ENCODE data around the gene TBC1D3E. TPM values are rescaled to one million over a fixed set of nuclear protein-coding genes. Genes with fewer than 3 reads are reported as not detected.
"Not testable (repeated sequence)": the region's sequence is repeated elsewhere in the genome, so short reads cannot be mapped to it uniquely, and the experiment has no call there.

TBC1D3E gene
- not detected in 2 replicates for total RNA-seq

GRCh38 chr17:38127651-38128050, at the start of gene TBC1D3E:
TSS of gene TBC1D3E (plus strand) at chr17:38127951. CDS start at chr17:38129496, 1,545 bp downstream.
- not testable (repeated sequence) for DNase-seq (ENCODE audit: low read depth); H3K4me3 ChIP-seq (ENCODE audit: low read depth, low read length)

- not testable (repeated sequence) for DNase-seq (ENCODE audit: low read depth); H3K4me3 ChIP-seq (ENCODE audit: low read depth, low read length)
Measured at GRCh38 chr17:38087344-38087743, 40.4 kb upstream of the TBC1D3E start.

- DNase-seq (ENCODE audit: low read depth); H3K4me3 ChIP-seq (ENCODE audit: low read depth, low read length): not testable (repeated sequence)
Measured at GRCh38 chr17:38088120-38088519, 39.6 kb upstream of the TBC1D3E start.

GRCh38 chr17:38094059-38094694, 33.6 kb upstream of the TBC1D3E start:
- not testable (repeated sequence) for H3K4me3 ChIP-seq (ENCODE audit: low read depth, low read length); DNase-seq (ENCODE audit: low read depth)

DNA sequence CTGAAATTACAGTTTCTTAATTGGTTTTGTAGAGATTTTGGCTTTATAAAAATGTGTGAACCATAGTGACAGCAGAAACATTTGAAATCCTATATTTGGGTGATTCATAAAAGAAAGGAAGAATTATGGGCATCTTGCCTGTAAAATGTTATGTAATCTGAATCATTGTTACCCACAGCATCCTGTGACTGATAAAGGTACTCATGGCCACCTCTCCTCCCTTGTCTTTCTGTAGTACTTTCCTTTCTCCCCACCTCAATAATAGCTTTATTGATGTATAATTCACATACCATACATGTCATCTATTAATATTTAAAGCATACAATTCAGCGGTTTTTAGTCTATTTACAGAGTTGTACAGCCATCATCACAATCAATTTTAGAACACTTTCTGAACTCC, 28.5 kb upstream of the TBC1D3E start:
- H3K4me3 ChIP-seq (ENCODE audit: low read depth, low read length); DNase-seq (ENCODE audit: low read depth): not testable (repeated sequence)

DNA sequence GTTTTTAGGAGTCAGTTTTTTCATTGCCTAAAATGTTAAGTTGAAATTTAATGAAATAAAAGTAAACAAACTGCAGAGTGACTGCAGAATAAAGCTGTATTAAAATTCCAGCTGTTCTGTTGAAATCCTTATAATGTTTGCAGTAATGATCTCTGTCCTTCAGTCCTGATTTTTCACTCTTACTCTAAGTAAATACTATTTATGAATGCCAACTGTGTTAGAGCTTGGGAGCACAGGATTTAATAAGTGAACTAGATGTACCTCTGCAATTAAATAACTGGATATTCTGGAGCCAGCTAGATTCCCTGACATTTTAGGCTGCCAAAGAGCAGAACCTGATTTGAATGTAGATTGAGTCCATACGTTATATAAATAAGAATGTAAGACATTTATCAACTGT, 7.9 kb upstream of the TBC1D3E start:
- not testable (repeated sequence) for H3K4me3 ChIP-seq (ENCODE audit: low read depth, low read length); DNase-seq (ENCODE audit: low read depth)

DNA sequence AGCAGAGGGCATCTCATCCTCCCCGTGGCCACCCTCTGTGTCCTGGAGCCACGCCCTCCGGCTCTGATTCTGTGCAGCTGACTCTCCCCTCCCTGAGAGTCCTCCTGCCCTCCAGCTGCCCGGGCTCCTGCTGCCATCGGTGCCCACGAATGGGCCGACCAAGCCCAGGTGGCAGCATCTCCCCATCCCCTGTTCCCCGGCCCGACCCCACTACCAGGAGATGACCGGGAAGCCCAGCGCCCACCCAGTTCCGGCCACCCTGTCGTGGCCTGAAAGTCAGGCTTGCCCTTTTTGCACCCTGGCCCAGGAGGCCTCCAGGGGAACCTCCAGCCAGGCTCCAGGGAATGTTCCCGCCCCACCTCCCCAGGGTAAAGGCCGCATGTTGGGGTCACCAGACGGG, 7.1 kb downstream of the TBC1D3E start:
- not testable (repeated sequence) for DNase-seq (ENCODE audit: low read depth); H3K4me3 ChIP-seq (ENCODE audit: low read depth, low read length)

Other genes starting within 250 kb of the TBC1D3E start
- not detected in 2 replicates for gene TBC1D3K, start 203.5 kb upstream of the TBC1D3E start, total RNA-seq
- gene TBC1D3L, start 138.9 kb upstream of the TBC1D3E start, total RNA-seq, result 2.8 and 6.3 TPM in 2 replicates
- not detected in 2 replicates for gene TBC1D3D, start 124.0 kb upstream of the TBC1D3E start, total RNA-seq
- not detected in 2 replicates for gene TBC1D3C, start 59.3 kb upstream of the TBC1D3E start, total RNA-seq
- gene TBC1D3, start 64.6 kb downstream of the TBC1D3E start, total RNA-seq, result not detected in 2 replicates
- gene MRPL45, start 169.2 kb downstream of the TBC1D3E start, total RNA-seq, result 45.4 and 53.9 TPM in 2 replicates
- not detected in 2 replicates for gene GPR179, start 216.0 kb downstream of the TBC1D3E start, total RNA-seq
- 7.1 and 9.3 TPM in 2 replicates for gene SOCS7, start 223.9 kb downstream of the TBC1D3E start, total RNA-seq